Activated CD4-positive, alpha-beta T cell treated with anti-CD3 and anti-CD28 coated beads for 1 hour (primary cell): ENCODE data around the gene ITIH5.

ENCODE experiments used
- DNase-seq: peaks from one replicate; pipeline ENCODE4 v3.0.0-alpha.2; 2020

ITIH5 gene

DNA sequence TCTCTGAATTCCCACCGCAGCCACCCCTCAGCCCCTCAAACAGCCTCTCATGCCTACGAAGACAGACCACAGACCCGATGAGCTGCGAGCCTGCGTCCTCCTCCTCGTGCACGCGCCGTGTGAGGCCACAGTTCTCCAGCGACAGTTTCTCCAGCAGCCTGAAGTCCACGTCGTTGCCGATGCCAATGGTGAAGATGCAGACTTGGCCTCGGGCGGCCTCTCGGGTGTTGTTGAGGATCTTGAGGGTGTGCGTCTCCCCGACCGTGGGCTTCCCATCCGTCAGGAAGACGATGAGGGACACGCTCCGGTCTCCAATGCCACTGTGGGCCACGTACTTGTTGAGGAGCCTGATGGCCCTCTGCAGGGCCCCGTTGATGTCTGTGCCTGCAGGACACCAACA is 87.1 kb downstream of the ITIH5 start:
- DNase-seq, result no peak

DNA sequence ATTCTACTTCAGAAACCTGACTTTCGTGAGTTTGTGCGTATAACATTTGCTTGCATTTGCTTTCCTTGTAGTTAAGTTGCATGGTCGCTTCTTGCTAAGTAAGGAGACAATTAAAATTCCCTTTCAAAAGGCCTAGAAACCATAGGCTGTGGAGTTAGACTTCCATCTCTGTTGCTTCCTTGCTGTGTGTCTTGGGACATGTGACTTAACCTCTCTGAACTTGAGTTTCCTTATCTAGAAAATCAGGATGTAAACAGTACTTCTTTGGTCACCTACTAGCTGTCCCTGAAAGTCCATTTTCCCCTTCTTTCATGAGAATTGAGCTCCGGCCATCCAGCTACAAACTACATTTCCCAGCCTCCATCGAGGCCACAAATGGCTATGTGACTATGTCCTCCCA is 89.2 kb downstream of the ITIH5 start:
- DNase-seq, result no peak

DNA sequence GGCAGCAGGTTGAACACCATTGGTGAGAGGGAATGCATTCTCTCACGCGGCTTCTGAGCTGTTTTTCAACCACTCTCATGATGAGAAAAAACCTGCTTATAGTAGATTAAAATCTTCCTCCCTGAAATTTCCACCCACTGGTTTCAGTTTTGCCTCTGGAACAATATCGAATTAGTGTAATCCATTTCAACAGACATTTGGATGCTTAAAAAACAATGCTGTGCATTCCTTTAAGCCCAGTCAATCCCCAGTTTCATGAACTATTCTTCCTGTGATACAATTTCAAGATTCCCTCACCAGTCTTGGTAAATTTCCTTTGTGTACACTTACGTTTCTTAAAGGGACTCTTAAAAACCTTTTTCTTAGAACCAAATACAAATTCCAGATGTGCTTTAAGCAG is 89.6 kb downstream of the ITIH5 start:
- no peak for DNase-seq

DNA sequence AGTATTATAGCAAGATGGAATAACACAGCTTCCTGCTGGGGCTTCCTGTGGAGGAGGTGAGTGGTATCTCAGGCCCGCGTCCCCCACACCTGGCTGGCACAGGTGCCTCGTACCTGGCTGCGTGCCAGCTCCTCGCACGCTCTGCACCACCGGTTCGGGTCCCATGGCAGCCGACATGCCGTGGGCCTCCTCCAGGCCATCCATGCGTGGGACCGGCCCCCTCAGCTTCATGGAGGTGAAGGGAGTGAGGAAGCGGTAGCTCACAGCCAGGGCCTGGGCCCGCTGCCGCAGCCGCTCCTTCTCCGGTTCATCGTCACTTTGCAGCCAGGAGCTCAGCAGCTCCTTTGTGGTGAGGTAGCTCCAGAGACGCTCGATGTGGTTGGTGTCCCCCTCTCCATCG is 90.4 kb downstream of the ITIH5 start:
- no peak for DNase-seq

DNA sequence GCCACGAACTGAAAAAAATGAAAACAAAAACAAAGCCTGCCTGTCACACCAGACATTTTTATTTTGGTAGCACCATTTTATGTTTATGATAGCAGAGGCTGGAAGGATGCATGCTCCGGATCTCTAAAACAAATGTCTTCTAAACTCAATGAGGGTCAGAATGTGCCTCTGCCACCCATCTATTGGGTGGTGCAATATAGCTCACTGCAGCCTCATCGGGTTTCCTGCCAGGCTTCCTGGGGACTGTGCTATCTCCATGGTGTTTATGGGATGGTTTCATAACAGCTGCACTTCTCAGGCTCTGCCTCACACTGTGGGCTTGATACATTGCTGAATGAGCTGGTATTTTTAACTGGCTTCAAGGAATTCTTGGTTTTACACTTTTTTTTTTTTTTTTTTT is 94.4 kb downstream of the ITIH5 start:
- DNase-seq, result no peak

DNA sequence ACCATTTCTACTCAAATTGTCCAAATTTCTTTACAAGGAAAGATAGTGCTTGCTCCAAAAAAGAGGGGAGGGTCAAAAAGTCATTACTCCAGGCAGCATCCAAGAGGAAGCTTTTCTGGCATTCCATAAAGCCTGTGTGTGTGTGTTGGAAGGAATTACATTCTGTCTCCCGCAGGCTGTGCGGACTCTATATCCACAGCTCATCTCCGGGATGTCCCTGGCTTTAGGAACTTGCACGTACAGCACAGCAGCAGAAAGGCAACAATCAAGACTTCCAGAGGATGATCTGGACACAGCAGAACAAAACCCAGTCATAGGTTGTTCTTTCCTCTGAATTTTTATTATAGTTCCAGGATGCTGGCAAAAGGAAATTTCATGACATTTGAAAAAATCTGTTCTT is 94.8 kb downstream of the ITIH5 start:
- DNase-seq, result no peak

DNA sequence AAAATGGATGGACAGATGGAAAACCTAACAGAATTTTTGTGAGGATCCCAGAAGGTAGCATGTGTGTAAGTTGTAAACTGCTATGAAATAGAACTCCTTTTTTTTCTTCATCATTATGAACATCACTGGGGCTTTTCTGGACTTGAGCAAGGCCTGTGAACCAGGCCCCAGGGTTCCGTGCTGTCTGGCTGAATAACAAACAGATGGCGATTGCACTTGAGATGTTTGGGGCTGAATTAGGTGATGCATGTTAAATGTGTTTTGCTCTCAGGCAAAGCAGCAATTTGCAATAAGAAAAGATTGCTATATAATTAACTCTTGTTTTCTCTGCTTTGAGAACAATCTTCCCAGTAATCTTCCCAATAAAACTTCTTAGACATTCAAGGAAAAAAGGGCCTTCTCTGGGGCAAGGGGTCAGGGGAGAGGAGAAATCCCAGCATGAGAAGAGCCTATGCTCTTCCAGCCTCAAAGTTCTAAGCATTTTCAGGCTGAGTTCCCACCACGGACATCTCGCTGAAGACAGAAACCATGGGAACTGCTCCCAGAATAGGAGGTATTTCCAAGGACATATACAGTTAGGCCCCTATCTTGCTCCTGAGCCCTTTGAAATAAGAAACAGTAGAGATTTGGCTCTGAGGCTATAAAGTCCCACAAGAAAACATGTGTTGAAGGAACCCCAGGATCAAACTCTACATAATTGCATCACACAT is 98.7 kb downstream of the ITIH5 start:
- no peak for DNase-seq

DNA sequence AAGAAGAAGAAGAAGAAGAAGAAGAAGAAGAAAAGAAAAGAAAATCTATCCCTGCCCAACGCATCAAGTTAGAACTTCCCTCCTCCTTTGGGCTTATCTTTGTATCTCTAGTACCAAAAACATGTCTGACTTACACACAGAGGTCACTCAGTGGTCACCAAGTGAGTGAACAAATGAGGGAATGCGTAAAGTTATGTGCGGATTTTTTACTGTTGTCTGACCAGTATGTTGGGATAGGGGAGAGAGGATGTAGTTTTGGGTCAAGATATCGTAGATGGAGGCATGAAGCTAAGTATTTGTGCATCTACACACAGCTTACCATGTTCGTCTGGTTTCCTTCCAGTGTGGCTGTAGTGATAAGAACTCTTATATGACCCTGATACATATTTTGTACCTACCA is 99.9 kb downstream of the ITIH5 start:
- no peak for DNase-seq

DNA sequence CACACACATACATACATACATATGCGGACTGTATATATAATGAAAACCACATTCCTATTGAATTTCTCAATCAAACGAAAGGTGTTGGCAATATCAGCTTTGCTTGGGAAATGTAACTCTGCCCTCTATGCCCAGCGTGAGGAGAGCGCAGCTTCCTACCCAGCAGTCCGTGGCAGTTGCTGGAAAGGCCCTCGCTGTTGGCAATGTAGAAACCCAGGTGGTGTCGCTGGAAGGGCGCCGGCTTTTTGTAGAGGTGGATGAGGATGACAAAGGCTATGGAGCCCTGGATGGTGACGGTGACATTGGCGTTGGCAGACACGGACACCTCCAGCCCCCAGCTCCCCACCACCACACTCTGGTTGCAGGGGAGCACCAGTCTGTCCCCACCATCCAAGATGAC is 100.9 kb downstream of the ITIH5 start:
- no peak for DNase-seq

DNA sequence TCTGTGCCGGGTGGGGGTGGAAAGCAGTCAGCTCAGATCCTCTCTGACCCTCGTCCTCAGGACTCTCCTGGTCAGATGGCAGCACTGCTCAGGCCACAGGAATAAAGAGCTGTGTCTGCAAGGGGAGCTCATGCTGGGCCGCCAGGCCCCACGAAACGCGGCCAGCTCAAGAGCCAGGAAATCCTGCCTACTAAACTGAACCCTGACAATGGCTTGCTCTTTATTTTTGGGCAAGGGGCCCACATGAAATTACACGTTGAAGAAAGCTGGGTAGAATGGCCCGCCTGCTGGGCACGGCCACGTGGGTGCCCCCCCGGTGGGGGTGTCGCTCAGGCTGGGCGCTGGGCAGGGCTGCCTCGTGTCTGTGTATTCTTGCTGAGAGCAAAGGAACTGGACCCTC is 103.0 kb downstream of the ITIH5 start:
- no peak for DNase-seq

DNA sequence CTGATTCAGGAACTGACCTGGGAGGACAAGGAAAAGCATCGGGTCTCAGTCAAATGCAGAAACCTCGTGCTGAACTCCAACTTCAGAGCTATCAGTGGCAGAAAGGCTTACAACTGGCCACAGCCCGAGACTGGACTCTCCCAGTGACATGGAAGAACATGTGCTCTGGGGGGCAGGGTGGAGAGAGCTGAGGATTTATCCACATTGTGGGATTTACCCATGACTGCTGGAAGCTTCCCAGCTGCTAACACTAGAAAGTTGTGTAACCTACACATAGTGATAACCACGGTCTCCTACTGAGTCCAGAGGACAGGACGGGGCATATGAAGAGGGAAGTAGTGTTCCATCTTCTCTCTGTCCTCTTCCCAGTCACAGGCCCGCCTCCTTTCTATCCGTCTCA is 103.4 kb downstream of the ITIH5 start:
- no peak for DNase-seq

DNA sequence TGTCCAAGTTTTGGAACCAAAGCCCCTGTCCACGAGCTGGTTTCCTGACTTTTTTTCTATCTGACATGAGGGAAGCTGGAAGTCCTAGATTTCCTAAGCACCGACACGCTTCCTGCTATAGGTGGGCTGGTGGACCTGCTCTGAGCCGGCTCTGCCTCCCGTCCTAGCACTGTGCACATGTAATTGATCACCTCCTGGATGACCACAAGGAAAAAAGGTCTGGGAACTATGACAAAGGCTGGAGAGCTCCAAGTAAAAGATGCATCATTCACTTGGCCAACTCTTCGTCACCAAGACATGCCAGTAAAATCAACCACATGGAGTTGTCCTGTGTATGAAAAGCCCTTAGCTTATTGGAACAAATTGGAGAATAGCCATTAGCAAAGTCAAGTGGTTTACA is 104.8 kb downstream of the ITIH5 start:
- no peak for DNase-seq

DNA sequence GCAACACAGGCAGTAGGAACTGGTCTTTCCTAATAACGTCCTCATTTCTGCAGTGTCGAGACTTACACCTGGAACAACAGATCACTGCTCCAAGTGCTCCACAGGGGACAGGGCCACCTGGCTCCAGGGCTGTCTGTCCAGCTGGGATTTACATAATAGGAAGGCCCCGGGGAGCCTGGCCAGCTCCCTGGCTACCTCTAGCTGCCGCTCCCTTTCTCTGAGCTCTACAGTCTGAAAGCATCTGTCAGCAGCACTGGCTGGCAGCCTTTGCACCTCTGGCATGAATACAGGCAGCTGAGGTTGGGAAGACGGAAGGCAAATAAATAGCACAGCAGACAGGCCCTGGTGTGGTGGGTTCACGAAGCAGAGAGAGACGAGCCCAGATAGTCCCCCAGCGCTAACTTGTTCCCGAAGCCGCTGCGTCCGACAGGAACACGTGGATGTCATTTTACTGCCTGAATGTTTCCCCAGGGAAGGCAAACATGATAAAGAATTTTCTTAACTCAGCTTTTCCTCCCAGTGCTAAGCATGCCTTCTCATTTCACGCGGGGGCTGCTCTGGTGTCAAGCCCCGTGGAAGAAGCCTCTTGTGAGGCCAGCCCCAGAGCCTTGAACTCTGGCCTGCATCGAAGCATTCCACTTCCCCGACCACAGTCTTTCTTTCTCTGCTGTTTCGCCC is 105.4 kb downstream of the ITIH5 start:
- DNase-seq, result no peak

DNA sequence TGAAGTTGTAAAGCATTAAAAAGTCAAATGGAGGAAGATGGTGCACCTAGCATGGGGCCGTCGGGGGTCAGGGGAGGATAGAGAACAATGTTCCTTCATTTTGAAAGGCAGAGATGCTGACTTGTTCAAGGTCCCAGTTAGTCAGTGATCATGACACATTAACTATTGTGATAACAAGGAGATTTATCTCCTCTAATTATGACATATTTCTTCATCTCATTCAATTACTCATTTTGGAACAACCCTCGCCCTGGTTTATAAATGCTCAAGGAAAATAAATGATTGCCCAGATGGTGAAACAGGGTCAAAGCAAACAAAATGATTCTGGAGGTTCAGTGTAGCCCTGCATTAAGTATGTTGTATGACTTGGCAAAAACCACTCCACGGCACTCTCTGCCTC is 106.2 kb downstream of the ITIH5 start:
- DNase-seq, result no peak

DNA sequence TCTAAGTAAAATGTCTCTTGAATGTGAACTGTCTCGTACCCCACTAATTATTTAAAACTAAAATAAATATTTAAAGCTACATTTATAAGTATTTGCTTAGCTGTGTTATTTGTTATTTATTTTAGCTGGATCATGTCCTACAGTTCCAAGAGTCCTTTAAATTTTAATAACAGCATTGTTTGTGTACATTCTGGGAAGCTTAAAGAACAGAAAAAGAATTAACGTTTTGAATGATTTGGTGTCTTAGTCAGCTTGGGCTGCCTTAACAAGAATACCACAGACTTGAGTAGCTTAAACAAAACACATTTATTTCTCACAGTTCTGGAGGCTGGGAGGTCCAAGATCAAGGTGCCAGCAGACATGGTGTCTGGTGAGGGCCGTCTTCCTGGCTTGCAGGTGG is 107.4 kb downstream of the ITIH5 start:
- no peak for DNase-seq

DNA sequence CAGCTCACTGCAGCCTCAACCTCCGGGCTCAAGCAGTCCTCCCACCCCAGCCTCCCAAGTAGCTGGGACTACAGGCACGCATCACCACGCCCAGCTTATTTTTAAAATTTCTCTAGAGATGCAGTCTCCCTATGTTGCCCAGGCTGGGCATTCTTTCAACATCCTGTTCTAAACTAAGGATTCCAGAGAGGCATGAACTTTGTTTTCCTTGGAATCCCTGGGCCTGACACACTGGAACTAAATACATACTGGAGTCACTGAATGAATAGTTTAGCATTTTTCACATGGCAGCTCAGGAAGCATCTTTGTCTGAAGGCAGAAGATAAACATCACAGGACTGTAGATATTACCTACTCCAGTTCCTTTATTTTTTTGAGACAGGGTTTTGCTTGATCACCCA is 108.7 kb downstream of the ITIH5 start:
- DNase-seq, result no peak

DNA sequence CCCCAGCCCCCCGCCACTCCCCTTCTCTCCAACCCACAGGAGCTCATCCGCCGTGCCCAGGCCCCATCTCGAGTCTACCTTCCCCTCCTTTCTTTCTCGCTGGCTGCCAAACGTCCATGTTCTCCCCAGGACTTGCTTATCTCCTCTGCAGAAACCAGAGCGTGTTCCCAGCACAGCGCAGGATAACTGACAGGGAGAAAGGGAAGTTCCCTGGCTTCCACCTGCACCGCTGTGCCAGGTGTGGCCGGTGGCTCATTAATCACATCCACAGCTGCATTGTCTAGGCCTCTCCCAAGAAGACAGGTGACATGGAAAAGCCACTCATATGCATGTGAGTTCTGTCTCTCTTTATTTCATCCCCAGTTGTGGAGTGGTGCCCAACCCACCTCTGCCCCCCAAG is 113.2 kb downstream of the ITIH5 start:
- DNase-seq, result no peak

DNA sequence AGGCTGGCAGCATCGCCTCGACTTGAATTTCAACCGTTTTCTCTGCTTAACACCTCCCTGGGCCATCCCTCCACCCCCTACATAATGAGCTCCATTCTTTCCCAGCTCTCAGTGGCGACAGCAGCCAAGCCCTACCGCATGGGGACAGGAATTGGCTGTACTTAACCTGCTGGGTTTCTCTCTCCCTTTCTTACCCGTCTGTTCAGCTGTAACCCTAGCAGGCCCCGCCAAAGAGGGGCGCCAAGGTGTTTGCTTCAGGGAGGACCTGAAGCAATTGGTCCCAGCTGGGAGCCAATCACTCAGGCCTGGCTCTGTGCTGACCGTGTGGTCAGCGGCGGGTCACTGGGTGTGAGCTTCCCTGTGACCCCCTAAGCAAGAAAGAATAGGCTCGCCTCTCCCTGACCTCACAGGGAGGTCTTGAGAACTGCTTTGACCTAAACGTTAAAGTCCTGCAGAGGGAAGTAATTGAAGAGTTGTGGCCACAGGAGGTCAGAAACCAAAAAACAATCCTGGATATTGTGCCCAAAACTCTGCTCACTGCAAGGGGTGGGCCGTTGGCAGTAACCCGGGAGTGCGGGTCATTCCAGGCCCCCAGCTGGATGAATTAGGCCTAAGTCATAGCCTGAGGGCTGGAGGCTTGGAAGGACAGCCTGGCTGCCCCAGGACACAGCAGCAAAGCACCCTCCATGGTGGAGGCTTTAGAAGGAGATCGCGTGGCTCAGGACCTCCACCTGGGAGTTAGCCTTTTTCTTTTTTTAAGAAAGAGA is 114.6 kb downstream of the ITIH5 start:
- DNase-seq, result no peak

DNA sequence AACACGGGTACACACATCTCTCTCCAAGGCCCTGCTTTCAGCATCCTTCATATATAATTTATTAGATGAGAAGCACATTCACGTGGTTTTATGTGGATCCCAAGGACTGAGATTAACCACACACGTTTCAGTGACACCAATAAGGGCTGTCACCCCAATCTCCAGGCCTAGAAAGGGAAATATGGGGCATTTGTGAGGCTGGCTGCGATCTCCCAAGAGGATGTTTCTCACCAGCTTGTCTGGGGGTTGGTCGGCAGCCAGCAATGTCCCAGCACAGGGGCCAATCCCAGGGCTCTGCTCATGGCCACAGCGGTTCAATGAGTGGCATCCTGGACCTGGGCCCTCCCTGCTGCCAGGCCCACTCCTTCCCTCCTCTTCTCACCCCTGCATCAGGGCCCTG is 115.5 kb downstream of the ITIH5 start:
- DNase-seq, result no peak

DNA sequence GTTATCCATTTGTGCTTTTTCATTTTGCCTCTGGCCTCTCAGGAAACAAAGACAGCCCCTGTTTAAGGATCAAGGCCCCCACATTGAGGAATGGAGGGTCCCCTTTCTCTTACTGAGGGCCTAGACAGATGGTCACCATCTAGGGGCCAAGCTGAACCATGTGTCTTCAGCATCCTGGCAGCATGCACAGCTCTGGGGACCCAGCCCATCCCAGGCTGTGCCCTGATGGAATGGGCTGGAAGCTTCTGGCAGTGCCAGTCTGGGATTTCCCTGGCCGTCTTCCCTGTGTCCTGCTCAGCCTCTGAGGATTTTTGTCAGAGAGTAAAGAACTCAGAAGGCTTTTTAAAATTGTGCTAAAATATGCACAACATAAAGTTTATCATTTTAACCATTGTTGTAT is 116.8 kb downstream of the ITIH5 start:
- DNase-seq, result no peak

DNA sequence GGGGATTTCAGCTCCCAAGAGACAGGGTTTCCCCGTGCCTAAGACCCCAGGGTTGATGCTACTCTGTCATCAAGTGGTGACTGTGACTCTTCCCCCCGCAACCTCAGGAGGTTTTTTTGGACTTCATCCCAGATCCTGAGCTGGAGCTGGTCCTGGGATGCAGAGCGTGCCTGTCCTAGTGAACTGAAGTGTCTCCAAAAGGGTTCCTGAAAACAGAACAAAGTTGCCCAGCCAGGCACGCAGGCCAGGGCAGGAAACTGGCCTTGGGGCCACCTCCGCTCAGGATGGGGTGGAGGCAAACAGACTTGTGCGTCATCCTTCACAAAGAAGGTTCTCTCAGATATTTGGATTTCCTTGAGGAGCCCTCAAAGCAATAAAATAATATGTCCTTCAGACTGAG is 118.9 kb downstream of the ITIH5 start:
- DNase-seq, result no peak

DNA sequence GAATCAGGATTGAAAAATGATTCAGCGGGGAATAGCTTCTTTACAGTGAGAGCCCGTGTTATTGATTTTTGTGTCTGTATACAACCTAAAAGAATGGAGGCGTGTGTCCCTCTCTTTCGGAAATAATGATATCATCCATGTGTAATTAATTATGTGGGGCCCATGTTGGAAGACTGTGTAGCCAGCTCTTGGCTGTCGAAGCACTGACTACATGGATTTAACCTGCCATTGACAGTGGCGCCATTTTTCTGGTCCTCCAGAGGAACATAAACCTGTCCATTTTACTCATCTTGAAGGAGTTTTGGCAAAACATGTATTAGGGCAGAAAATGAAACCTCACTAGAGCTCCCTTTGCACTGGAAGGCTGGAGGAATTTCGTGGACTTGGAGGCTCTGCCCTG is 119.6 kb downstream of the ITIH5 start:
- DNase-seq, result no peak

DNA sequence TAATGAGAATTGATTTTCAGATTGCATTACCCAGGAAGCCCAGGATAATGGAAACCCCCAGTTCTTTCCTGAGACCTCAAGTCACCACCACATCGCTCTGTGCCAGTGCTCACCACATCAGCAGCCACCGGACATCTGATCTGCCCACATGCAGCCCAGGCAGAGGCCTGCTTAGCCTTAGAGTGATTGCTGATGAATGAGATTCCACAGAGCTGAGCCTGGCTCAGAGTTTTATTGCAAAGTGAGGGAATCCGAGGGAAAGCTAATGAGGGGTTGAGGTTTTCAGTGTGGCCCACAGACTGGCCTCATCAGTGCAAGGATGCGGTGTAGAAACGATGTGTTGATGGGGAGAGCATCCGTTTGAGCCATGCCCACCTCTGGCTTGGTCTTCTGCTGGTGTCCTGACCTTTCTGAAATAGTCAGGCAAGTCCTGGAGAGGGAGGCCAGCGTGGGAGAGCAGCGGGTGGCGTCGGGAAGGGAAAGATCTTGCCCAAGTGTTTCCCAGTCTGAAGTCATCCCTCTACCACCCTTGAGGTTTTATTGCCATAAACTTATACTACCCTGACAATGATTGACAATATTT is 120.3 kb downstream of the ITIH5 start:
- no peak for DNase-seq

DNA sequence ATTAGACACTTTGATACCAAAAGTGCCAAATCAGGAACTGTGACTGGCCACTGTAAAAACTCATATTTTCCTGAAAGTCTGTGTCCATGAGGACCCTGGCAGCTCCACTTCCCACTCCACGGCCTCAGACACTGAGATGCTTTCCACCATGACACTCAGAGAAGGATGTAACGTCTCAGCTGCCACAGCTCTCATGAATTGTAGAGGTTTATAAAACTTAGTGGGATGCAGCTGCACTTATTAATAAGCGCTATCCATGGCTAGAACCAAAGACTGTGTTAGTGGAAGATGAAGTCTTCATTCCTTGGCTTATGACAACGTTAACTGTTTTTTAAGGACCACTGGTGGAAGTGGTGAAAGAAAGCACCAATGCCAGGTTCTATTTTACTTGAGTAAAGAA is 121.0 kb downstream of the ITIH5 start:
- DNase-seq, result no peak
